ENCODE measurements around the gene SYNE4. TPM values are rescaled to one million over a fixed set of nuclear protein-coding genes. Genes with fewer than 3 reads are reported as not detected.
"Not testable (repeated sequence)": the region's sequence is repeated elsewhere in the genome, so short reads cannot be mapped to it uniquely, and the experiment has no call there.

Gene SYNE4
- total RNA-seq, 1 donor from 2014 or later, result 1.1 TPM

GRCh38 chr19:36043952-36044351 is 35.3 kb upstream of the SYNE4 start:
- Histone ChIP-seq H2AFZ (ENCODE audit: low read depth, low read length) (no peak overlapping the region), H3K9ac (ENCODE audit: low read length) (no peak overlapping the region), H4K20me1 (ENCODE audit: insufficient read depth, low read length) (no peaks in the 10 kb centered on the region), H3K9me3 (ENCODE audit: insufficient read depth, low read depth, low read length) (no peaks in the 10 kb centered on the region), H3K79me2 (ENCODE audit: insufficient read depth, low read length) (no peaks in the 10 kb centered on the region), H3K4me3 (ENCODE audit: insufficient read depth, low read depth, low read length) (no peak overlapping the region), H3K27ac (ENCODE audit: low read depth, low read length) (no peak overlapping the region), H3K27me3 (ENCODE audit: insufficient read depth, low read length) (no peaks in the 10 kb centered on the region), H3K4me2 (ENCODE audit: low read length) (no peak overlapping the region), H3K4me1 (ENCODE audit: insufficient read depth, low read length) (peaks cover 6% of the 10 kb centered on the region), H3K36me3 (ENCODE audit: insufficient read depth, low read length) (no peaks in the 10 kb centered on the region)
- H3K9me3 Mint-ChIP-seq (ENCODE audit: unreplicated experiment), result no peaks in the 10 kb centered on the region
- TF ChIP-seq CTCF (IDR thresholded peaks at IDR 0.05; ENCODE audit: insufficient read depth, low read depth, low read length), result no peak
- no peak for TF ChIP-seq EZH2 (IDR thresholded peaks at IDR 0.05; ENCODE audit: insufficient read depth, low read length)
- FAIRE-seq (no peak), DNase-seq (ENCODE audit: low read depth) (no peak)
- no peaks in the 10 kb centered on the region for H3K27me3 Mint-ChIP-seq (ENCODE audit: low read depth, unreplicated experiment)
- no peak overlapping the region for H3K4me3 Mint-ChIP-seq (ENCODE audit: unreplicated experiment)
- peaks cover 9% of the 10 kb centered on the region for H3K36me3 Mint-ChIP-seq (ENCODE audit: low read depth, unreplicated experiment)
- no peak overlapping the region for H3K27ac Mint-ChIP-seq (ENCODE audit: unreplicated experiment)
- peaks cover 12% of the 10 kb centered on the region for H3K4me1 Mint-ChIP-seq (ENCODE audit: low read depth, unreplicated experiment)

- H2AFZ ChIP-seq (ENCODE audit: low read depth, low read length), result peak overlapping the region; percentile 43
- Mint-ChIP-seq H3K9me3 (ENCODE audit: unreplicated experiment) (no peaks in the 10 kb centered on the region), H3K27ac (ENCODE audit: unreplicated experiment) (peak overlapping the region; percentile 91), H3K4me1 (ENCODE audit: low read depth, unreplicated experiment) (peaks cover 12% of the 10 kb centered on the region), H3K27me3 (ENCODE audit: low read depth, unreplicated experiment) (no peaks in the 10 kb centered on the region), H3K36me3 (ENCODE audit: low read depth, unreplicated experiment) (peaks cover 9% of the 10 kb centered on the region), H3K4me3 (ENCODE audit: unreplicated experiment) (no peak overlapping the region)
- H3K4me3 ChIP-seq (ENCODE audit: insufficient read depth, low read depth, low read length), result no peak overlapping the region
- no peak for TF ChIP-seq CTCF (IDR thresholded peaks at IDR 0.05; ENCODE audit: insufficient read depth, low read depth, low read length)
- TF ChIP-seq EZH2 (IDR thresholded peaks at IDR 0.05; ENCODE audit: insufficient read depth, low read length), result no peak
- DNase-seq (ENCODE audit: low read depth) (peak; percentile 74), FAIRE-seq (no peak)
- H3K9ac ChIP-seq (ENCODE audit: low read length), result no peak overlapping the region
- H4K20me1 ChIP-seq (ENCODE audit: insufficient read depth, low read length), result no peaks in the 10 kb centered on the region
- H3K27ac ChIP-seq (ENCODE audit: low read depth, low read length), result no peak overlapping the region
- H3K27me3 ChIP-seq (ENCODE audit: insufficient read depth, low read length), result no peaks in the 10 kb centered on the region
- no peaks in the 10 kb centered on the region for H3K36me3 ChIP-seq (ENCODE audit: insufficient read depth, low read length)
- H3K79me2 ChIP-seq (ENCODE audit: insufficient read depth, low read length), result no peaks in the 10 kb centered on the region
- no peaks in the 10 kb centered on the region for H3K9me3 ChIP-seq (ENCODE audit: insufficient read depth, low read depth, low read length)
- peaks cover 6% of the 10 kb centered on the region for H3K4me1 ChIP-seq (ENCODE audit: insufficient read depth, low read length)
- peak overlapping the region; percentile 50 for H3K4me2 ChIP-seq (ENCODE audit: low read length)
These were observed 33.2 kb upstream of the SYNE4 start for GRCh38 chr19:36041831-36042230.

- H3K36me3 ChIP-seq (ENCODE audit: insufficient read depth, low read length); H3K4me2 ChIP-seq (ENCODE audit: low read length); H3K27ac ChIP-seq (ENCODE audit: low read depth, low read length); H4K20me1 ChIP-seq (ENCODE audit: insufficient read depth, low read length); H3K36me3 Mint-ChIP-seq (ENCODE audit: low read depth, unreplicated experiment); H2AFZ ChIP-seq (ENCODE audit: low read depth, low read length); H3K9me3 Mint-ChIP-seq (ENCODE audit: unreplicated experiment); H3K27me3 ChIP-seq (ENCODE audit: insufficient read depth, low read length); H3K9me3 ChIP-seq (ENCODE audit: insufficient read depth, low read depth, low read length); FAIRE-seq; H3K79me2 ChIP-seq (ENCODE audit: insufficient read depth, low read length); H3K27me3 Mint-ChIP-seq (ENCODE audit: low read depth, unreplicated experiment); DNase-seq (ENCODE audit: low read depth); H3K4me3 ChIP-seq (ENCODE audit: insufficient read depth, low read depth, low read length); H3K4me3 Mint-ChIP-seq (ENCODE audit: unreplicated experiment); H3K9ac ChIP-seq (ENCODE audit: low read length); H3K4me1 ChIP-seq (ENCODE audit: insufficient read depth, low read length): not testable (repeated sequence)
- H3K4me1 Mint-ChIP-seq (ENCODE audit: low read depth, unreplicated experiment), result peaks cover 12% of the 10 kb centered on the region
- H3K27ac Mint-ChIP-seq (ENCODE audit: unreplicated experiment), result peak overlapping the region; percentile 91
These were observed 32.5 kb upstream of the SYNE4 start for GRCh38 chr19:36041092-36041491.

Measured in astrocyte (in vitro differentiated cells and primary cell).